Heart right ventricle (tissue), 16 donors: ENCODE measurements around the gene DENND4A. TPM values are rescaled to one million over a fixed set of nuclear protein-coding genes. Genes with fewer than 3 reads are reported as not detected.

Experiments
- ATAC-seq, 8 donors: fragments of 200-7000 bp; cut with Tn5 transposase; one replicate each; pipeline ENCODE4 v1.9.1; 2020; ENCODE audit warnings: mild to moderate bottlenecking in 8 of 8, moderate library complexity in 8 of 8, moderate number of reproducible peaks in 1 of 8
- DNase-seq, 2 donors: peaks; one replicate each; pipeline ENCODE4 v3.0.0-alpha.2; 2020
- H3K27ac ChIP-seq, 10 donors: fragments of 200-600 bp; sonication (generic) in 2 of 10; one replicate each; pipeline versions ENCODE4 v1.5.0 to v1.8.0; 2020 to 2022; ENCODE audit warnings: mild to moderate bottlenecking in 3 of 10
- H3K27me3 ChIP-seq, 7 donors: fragments of 200-600 bp; one replicate each; pipeline ENCODE4 v1.8.0; 2021 to 2022; ENCODE audit warnings: mild to moderate bottlenecking in 2 of 7
- H3K36me3 ChIP-seq, 9 donors: fragments of 200-600 bp; sonication (generic) in 1 of 9; one replicate each; pipeline versions ENCODE4 v1.5.0 to v1.8.0; 2020 to 2022; ENCODE audit warnings: mild to moderate bottlenecking in 2 of 9
- H3K4me1 ChIP-seq, 9 donors: fragments of 200-600 bp; sonication (generic) in 1 of 9; one replicate each; pipeline versions ENCODE4 v1.5.0 to v1.8.0; 2020 to 2022; ENCODE audit warnings: mild to moderate bottlenecking in 4 of 9
- H3K4me3 ChIP-seq, 10 donors: fragments of 200-600 bp; sonication (generic) in 2 of 10; one replicate each; pipeline versions ENCODE4 v1.5.0 to v1.8.0; 2020 to 2022; ENCODE audit warnings: mild to moderate bottlenecking in 7 of 10, moderate library complexity in 2 of 10
- H3K9me3 ChIP-seq, 11 donors: fragments of 200-600 bp in 10 of 11; sonication (generic) in 2 of 11; one replicate each; pipeline versions ENCODE4 v1.5.0 to v1.8.0; 2013 to 2022; ENCODE audit warnings: mild to moderate bottlenecking in 2 of 11, control low read depth in 1 of 11, moderate library complexity in 1 of 11
- CTCF ChIP-seq, 9 donors: fragments of 200-600 bp; sonication (generic) in 2 of 9; IDR thresholded peaks; one replicate each; pipeline versions ENCODE4 v1.5.0 to v1.8.0; 2021 to 2022; ENCODE audit warnings: antibody characterized with exemption in 9 of 9, mild to moderate bottlenecking in 5 of 9, moderate library complexity in 1 of 9
- WGBS, 2 donors: extraction: QIAGEN DNeasy Blood & Tissue Kit; methylation state at CpG; one replicate each; pipeline ENCODE4 v1.1.7; 2013; ENCODE audit warnings: inconsistent platforms in 1 of 2; 5-methylcytosine and 5-hydroxymethylcytosine counted together
- intact Hi-C, 10 donors: fragments of 100-400 bp; cut with DNase I; formaldehyde crosslinking; loops; one replicate each; pipeline versions ENCODE4 v1.11.1 to v1.14.2; 2022
- polyA plus RNA-seq, 2 donors: library from polyadenylated mRNA; stranded (reverse); fragments of 200-250 nt; gene quantifications; one replicate each; pipeline ENCODE4 v1.2.3, GENCODE V29; 2013
- total RNA-seq, 10 donors: library from RNA; stranded (reverse); fragmentation: NEBNext Ultra II Directional in 3 of 10; extraction: Animal tissue kit (Norgen Biotek cat#: 25700) in 3 of 10; gene quantifications; one replicate each; pipeline versions ENCODE4 v1.2.1 to v1.2.4, GENCODE V29; 2021 to 2023
- donor health status: Arrhythmogenic right ventricular cardiomyopathy.
- donor health status: ischemic (EF 13 %, LVEDD 7.1; RV severe dilation, severe dysfunction).
- donor health status: healthy with polysubstance abuse.
- donor health status: DM: no; HTN: yes; CAD: no.
- donor health status: DM: no; HTN: no; CAD: no.
- donor health status: ischemic (EF 25% LVEDD 6.9; RV normal size, moderate dysfunction).
- donor health status: ischemic (EF 25% LVEDD 5.7; RV mildly dilated, moderate dysfunction).
- donor health status: healthy.
- donor health status: DM: yes; HTN: yes; CAD: no.
- donor health status: Ischemic cardiomyopathy.
- donor health status: ischemic (EF 35%, LVEDD 5.7; RV mildly dilated, moderate dysfunction).
- donor health status: nonischemic (EF 11% LVEDD 7.7; RV severe dilation, severe dysfunction).
- donor health status: DM: yes; HTN: yes; CAD: no.
- donor health status: PGD.
- donor health status: ischemic (EF 29% LVEDD 5.4; RV normal size, mild dysfunction).
- donor health status: nonischemic (EF 23%, LVEDD 6.1; RV moderate dilation, normal function).

DENND4A gene
- total and polyA plus RNA-seq, 12 donors: 3.2 to 23.8 (median 15.5) TPM

- TF ChIP-seq CTCF (IDR thresholded peaks at IDR 0.05): no peak
- intact Hi-C loops: no loop called here
- Histone ChIP-seq H3K27me3 (no peaks in the 10 kb centered on the region), H3K9me3 (no peaks in the 10 kb centered on the region), H3K4me3 (no peak overlapping the region), H3K4me1 (no peaks in the 10 kb centered on the region), H3K36me3 (peaks cover 0 to 88% (median 9%) of the 10 kb centered on the region in 9 donors), H3K27ac (no peak overlapping the region)
- ATAC-seq (no peak), DNase-seq (no peak)
These were observed 60.2 kb downstream of the DENND4A start for GRCh38 chr15:65731926-65732325.

GRCh38 chr15:65730549-65731172 lies 61.4 kb downstream of the DENND4A start:
- DNase-seq (no peak), ATAC-seq (no peak)
- H3K27me3 ChIP-seq: no peaks in the 10 kb centered on the region
- no peaks in the 10 kb centered on the region for H3K9me3 ChIP-seq
- no peak for TF ChIP-seq CTCF (IDR thresholded peaks at IDR 0.05)
- H3K27ac ChIP-seq: no peak overlapping the region
- peaks cover 0 to 88% (median 7%) of the 10 kb centered on the region in 9 donors for H3K36me3 ChIP-seq
- intact Hi-C loops: no loop called here
- H3K4me1 ChIP-seq: no peaks in the 10 kb centered on the region
- no peak overlapping the region for H3K4me3 ChIP-seq
- WGBS, 2 donors: 96 to 97% methylated on average over 2 of the region's 2 CpGs

- ATAC-seq (no peak), DNase-seq (no peak)
- Histone ChIP-seq H3K9me3 (no peaks in the 10 kb centered on the region), H3K27ac (no peak overlapping the region), H3K27me3 (no peaks in the 10 kb centered on the region), H3K36me3 (peaks cover 0 to 95% (median 25%) of the 10 kb centered on the region in 9 donors), H3K4me1 (no peaks in the 10 kb centered on the region), H3K4me3 (no peak overlapping the region)
- intact Hi-C loops: no loop called here
- WGBS, 2 donors: 94 to 97% methylated on average over 3 of the region's 3 CpGs
- TF ChIP-seq CTCF (IDR thresholded peaks at IDR 0.05): no peak
These were observed 67.5 kb downstream of the DENND4A start for GRCh38 chr15:65724464-65725215.

- Histone ChIP-seq H3K36me3 (peaks cover 0 to 95% (median 25%) of the 10 kb centered on the region in 9 donors), H3K27ac (no peak overlapping the region), H3K27me3 (no peaks in the 10 kb centered on the region), H3K4me1 (no peaks in the 10 kb centered on the region), H3K9me3 (no peaks in the 10 kb centered on the region), H3K4me3 (no peak overlapping the region)
- DNase-seq (no peak), ATAC-seq (no peak)
- no peak for TF ChIP-seq CTCF (IDR thresholded peaks at IDR 0.05)
- 91 to 93% methylated on average over 5 of the region's 5 CpGs for WGBS, 2 donors
- intact Hi-C loops: no loop called here
These were observed 68.2 kb downstream of the DENND4A start for GRCh38 chr15:65723876-65724275.
